ENCODE measurements around the gene AKR1C3. TPM values are rescaled to one million over a fixed set of nuclear protein-coding genes. Genes with fewer than 3 reads are reported as not detected.

The AKR1C3 gene
- total and polyA plus RNA-seq, 2 of the 4 experiments (the other 2 are of a cell fraction), result 0.18 to 0.51 TPM

DNA sequence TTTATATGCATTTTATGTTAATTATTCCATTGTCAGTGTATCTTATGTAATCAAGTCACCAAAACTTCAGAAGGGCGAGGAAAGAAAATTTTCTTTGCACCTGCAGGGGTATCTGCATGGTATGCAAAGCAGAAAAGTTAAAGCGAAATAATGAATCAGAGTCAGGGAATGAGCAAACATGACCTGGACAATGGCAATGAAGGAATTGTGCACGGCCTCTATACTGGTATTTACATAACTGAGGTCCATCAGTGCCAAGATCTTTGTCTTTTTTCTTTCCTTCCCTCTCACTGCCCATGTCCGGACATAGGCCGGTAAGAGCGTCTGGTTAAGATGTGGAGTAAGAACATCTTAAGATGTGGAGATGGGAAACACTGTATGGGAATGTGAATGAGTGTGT, 14.4 kb upstream of the AKR1C3 start:
- H3K4me1 ChIP-seq (ENCODE audit: control insufficient read depth, insufficient read depth, low read length), result no peaks in the 10 kb centered on the region
- in situ Hi-C loops (cut with MboI; ENCODE audit: low sequenced_read_pairs) (no loop called here), intact Hi-C loops (cut with micrococcal nuclease) (no loop called here), dilution Hi-C loops (cut with HindIII; ENCODE audit: low sequenced_read_pairs, unreplicated experiment) (no loop called here)
- H3K23ac ChIP-seq (ENCODE audit: low read depth, low read length), result no peak overlapping the region
- H3K18ac ChIP-seq (ENCODE audit: low read depth, low read length), result no peak overlapping the region
- no peaks in the 10 kb centered on the region for H3K27me3 ChIP-seq (ENCODE audit: control insufficient read depth, insufficient read depth, low read length)
- no peak overlapping the region for H2BK120ac ChIP-seq (ENCODE audit: low read depth, low read length)
- H3K36me3 ChIP-seq (ENCODE audit: control insufficient read depth, insufficient read depth, low read length), result no peaks in the 10 kb centered on the region
- H3K56ac ChIP-seq (ENCODE audit: extremely low read depth, insufficient read depth, low read length), result no peak overlapping the region
- BruUV-seq (replicated peaks), result no TSS peak
- H3K27ac ChIP-seq (ENCODE audit: insufficient read depth, low read length), result no peak overlapping the region
- WGBS, 2 experiments (ENCODE audit: extremely low coverage in 2 of 2, insufficient read length in 1 of 2), result 100% methylated on average over 1 of the region's 6 CpGs; no CpG with 5 or more reads in 1 of the 2 experiments
- ChIA-PET POLR2A (ENCODE audit: unreplicated experiment) (no interaction called here), CTCF (no interaction called here)
- no peaks in the 10 kb centered on the region for H3K79me1 ChIP-seq (ENCODE audit: low read depth in 1 of 2, low read length in 2 of 2)
- H4K5ac ChIP-seq (ENCODE audit: low read depth, low read length), result no peak overlapping the region
- no peak overlapping the region for H3K4me3 ChIP-seq (ENCODE audit: insufficient read depth, low read depth, low read length)
- H3K4me2 ChIP-seq (ENCODE audit: low read depth, low read length), result no peak overlapping the region
- no peak overlapping the region for H4K8ac ChIP-seq (ENCODE audit: low read depth in 2 of 2, low read length in 2 of 2)
- no peaks in the 10 kb centered on the region for H3K9me1 ChIP-seq (ENCODE audit: insufficient read depth, low read length)
- H2AK9ac ChIP-seq (replicated peaks; ENCODE audit: low read depth, low read length, poor library complexity), result no peak overlapping the region
- H2AFZ ChIP-seq (replicated peaks; ENCODE audit: low read length, poor library complexity), result no peak overlapping the region
- H3K4ac ChIP-seq (ENCODE audit: low read depth, low read length), result no peak overlapping the region
- H2AK5ac ChIP-seq (ENCODE audit: low read depth, low read length), result no peak overlapping the region
- no peak overlapping the region for H2BK15ac ChIP-seq (ENCODE audit: low read depth, low read length)
- H3K9ac ChIP-seq (ENCODE audit: low read depth, low read length), result no peak overlapping the region
- no peak overlapping the region for H2BK5ac ChIP-seq (ENCODE audit: low read depth, low read length, poor library complexity, severe bottlenecking)
- no peak for DNase-seq
- no peaks in the 10 kb centered on the region for H3K9me3 ChIP-seq (ENCODE audit: control insufficient read depth, insufficient read depth, low read length)
- no peak overlapping the region for H2BK20ac ChIP-seq (ENCODE audit: low read depth, low read length)
- H3K14ac ChIP-seq (replicated peaks; ENCODE audit: low read depth, low read length), result no peak overlapping the region
- H4K20me1 ChIP-seq (ENCODE audit: insufficient read depth, low read length), result no peaks in the 10 kb centered on the region
- ATAC-seq (ENCODE audit: low read depth), result no peak
- TF ChIP-seq, protein P1, sequence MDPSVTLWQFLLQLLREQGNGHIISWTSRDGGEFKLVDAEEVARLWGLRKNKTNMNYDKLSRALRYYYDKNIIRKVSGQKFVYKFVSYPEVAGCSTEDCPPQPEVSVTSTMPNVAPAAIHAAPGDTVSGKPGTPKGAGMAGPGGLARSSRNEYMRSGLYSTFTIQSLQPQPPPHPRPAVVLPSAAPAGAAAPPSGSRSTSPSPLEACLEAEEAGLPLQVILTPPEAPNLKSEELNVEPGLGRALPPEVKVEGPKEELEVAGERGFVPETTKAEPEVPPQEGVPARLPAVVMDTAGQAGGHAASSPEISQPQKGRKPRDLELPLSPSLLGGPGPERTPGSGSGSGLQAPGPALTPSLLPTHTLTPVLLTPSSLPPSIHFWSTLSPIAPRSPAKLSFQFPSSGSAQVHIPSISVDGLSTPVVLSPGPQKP (IDR thresholded peaks at IDR 0.05; ENCODE audit: borderline replicate concordance, low read depth, low read length), result no peak
- TF ChIP-seq, protein P2, sequence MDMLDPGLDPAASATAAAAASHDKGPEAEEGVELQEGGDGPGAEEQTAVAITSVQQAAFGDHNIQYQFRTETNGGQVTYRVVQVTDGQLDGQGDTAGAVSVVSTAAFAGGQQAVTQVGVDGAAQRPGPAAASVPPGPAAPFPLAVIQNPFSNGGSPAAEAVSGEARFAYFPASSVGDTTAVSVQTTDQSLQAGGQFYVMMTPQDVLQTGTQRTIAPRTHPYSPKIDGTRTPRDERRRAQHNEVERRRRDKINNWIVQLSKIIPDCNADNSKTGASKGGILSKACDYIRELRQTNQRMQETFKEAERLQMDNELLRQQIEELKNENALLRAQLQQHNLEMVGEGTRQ (IDR thresholded peaks at IDR 0.05; ENCODE audit: low read depth, low read length), result no peak
- no peak for TF ChIP-seq RFX5 (IDR thresholded peaks at IDR 0.05; ENCODE audit: low read depth, low read length)
- H4K91ac ChIP-seq (ENCODE audit: insufficient read depth, low read depth, low read length), result no peak overlapping the region
